ENCODE data around the gene RDH11. TPM values are rescaled to one million over a fixed set of nuclear protein-coding genes. Genes with fewer than 3 reads are reported as not detected.

The RDH11 gene
- total RNA-seq, 3 donors from 2014 or later = 36.0 to 44.1 (median 38.3) TPM

DNA sequence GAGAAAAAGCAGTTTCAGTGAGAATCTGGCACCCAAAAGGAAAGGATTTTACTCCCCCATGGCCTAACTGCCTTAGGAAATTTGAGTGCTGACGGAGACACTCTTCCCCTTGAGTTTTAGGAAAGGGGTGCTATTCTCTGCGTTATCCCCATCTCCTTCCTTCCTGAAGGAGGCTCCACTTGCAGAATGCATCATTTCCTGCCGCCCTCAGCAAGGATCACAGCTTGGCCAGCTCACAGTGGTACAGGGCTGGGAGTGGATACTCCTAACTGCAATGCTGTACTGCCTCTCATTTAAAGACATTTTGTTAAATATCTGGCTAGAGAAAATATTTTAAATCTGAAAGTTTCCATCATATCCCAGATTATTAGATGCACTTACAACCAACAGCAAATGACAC is 39.1 kb upstream of the RDH11 start:
- no peaks in the 10 kb centered on the region for H3K9me3 ChIP-seq
- H3K4me3 ChIP-seq = no peak overlapping the region
- no peaks in the 10 kb centered on the region for H3K36me3 ChIP-seq (ENCODE audit: low read depth)
- TF ChIP-seq, protein P1, sequence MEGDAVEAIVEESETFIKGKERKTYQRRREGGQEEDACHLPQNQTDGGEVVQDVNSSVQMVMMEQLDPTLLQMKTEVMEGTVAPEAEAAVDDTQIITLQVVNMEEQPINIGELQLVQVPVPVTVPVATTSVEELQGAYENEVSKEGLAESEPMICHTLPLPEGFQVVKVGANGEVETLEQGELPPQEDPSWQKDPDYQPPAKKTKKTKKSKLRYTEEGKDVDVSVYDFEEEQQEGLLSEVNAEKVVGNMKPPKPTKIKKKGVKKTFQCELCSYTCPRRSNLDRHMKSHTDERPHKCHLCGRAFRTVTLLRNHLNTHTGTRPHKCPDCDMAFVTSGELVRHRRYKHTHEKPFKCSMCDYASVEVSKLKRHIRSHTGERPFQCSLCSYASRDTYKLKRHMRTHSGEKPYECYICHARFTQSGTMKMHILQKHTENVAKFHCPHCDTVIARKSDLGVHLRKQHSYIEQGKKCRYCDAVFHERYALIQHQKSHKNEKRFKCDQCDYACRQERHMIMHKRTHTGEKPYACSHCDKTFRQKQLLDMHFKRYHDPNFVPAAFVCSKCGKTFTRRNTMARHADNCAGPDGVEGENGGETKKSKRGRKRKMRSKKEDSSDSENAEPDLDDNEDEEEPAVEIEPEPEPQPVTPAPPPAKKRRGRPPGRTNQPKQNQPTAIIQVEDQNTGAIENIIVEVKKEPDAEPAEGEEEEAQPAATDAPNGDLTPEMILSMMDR (IDR thresholded peaks at IDR 0.05) = no peak
- no peak for ATAC-seq
- no peaks in the 10 kb centered on the region for H3K4me1 ChIP-seq (ENCODE audit: low read depth)
- intact Hi-C loops (cut with DNase I, micrococcal nuclease) = no loop called here
- DNase-seq = no peak

DNA sequence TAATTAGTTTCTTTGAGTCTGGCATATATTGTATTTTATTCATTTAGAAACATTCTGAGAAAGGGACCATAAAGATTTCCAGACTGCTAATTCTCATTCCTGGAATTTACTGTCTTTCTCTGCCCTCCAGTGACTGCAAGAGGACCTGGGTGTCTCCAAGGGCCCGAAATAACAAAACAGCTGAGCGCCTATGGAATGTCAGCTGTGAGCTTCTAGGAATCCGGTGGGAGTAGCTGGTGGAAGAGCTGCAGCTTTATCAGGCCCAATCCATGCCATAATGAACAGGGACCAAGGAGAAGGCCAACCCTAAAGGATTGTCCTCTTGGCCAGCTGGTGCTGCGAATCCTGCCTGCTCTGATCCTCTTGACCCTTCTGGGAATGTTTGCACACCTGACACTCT is 38.1 kb upstream of the RDH11 start:
- TF ChIP-seq, protein P1 (IDR thresholded peaks at IDR 0.05) = no peak
- DNase-seq (no peak), ATAC-seq (no peak)
- Histone ChIP-seq H3K4me3 (no peak overlapping the region), H3K36me3 (ENCODE audit: low read depth) (no peaks in the 10 kb centered on the region), H3K4me1 (ENCODE audit: low read depth) (no peaks in the 10 kb centered on the region), H3K9me3 (no peaks in the 10 kb centered on the region)
- intact Hi-C loops (cut with DNase I, micrococcal nuclease) = no loop called here

DNA sequence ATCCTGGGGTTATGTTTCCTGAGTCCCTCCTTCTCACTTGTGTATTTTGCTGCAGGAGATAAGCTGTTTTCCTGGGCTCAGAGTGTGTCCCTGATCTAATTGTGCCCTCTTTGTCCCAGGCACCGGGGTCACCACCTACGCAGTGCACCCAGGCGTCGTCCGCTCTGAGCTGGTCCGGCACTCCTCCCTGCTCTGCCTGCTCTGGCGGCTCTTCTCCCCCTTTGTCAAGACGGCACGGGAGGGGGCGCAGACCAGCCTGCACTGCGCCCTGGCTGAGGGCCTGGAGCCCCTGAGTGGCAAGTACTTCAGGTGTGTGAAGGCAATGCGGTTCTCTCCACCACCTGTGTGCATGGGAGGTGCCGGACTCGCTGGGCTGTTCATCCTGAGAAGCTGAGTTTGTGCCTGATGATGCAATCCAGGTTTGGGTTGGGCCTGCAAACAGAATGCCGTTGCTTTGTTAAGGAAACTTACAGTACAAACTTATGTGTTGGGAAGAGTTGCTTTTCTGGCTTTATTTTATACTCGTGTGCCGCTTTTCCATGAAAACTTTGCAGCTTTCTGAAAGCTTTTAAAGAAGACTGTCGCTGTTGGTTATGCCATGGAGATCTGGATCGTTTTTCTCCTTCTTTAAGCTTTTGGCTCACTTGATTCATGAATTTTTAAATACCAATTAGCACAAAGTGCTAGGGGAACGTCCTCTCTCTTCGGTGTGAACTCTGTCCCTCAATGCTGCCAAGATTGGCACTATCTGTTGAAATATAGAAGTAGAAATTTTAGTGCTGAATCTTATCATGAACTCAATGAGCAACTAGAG is 33.7 kb upstream of the RDH11 start:
- intact Hi-C loops (cut with DNase I, micrococcal nuclease) = no loop called here
- Histone ChIP-seq H3K36me3 (ENCODE audit: low read depth) (no peaks in the 10 kb centered on the region), H3K9me3 (no peaks in the 10 kb centered on the region), H3K4me3 (no peak overlapping the region), H3K4me1 (ENCODE audit: low read depth) (no peaks in the 10 kb centered on the region)
- peak; percentile 95 for ATAC-seq
- peak; percentile 64 to 70 (median 65) for DNase-seq
- TF ChIP-seq, protein P1 (IDR thresholded peaks at IDR 0.05) = no peak

DNA sequence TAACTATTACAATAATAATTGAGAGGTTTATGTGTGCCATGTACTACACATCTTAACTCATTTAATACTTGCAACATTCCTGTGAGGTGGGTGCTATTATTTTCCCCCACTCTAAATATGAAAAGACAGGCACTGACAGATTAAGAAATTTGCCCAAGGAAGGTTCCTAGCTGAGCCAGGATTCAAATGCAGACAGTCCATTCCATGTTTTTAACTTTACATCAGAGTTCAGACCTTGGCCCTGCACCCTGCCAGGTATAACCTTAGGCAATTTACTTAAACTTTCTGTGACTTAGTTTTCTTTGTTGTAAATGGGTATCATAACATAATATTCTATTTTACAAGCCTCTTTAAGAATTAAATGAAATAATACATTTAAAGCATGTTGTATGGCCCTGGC is 32.7 kb upstream of the RDH11 start:
- intact Hi-C loops (cut with DNase I, micrococcal nuclease) = no loop called here
- Histone ChIP-seq H3K4me1 (ENCODE audit: low read depth) (no peaks in the 10 kb centered on the region), H3K36me3 (ENCODE audit: low read depth) (no peaks in the 10 kb centered on the region), H3K9me3 (no peaks in the 10 kb centered on the region), H3K4me3 (no peak overlapping the region)
- ATAC-seq = no peak
- DNase-seq = no peak
- TF ChIP-seq, protein P1 (IDR thresholded peaks at IDR 0.05) = no peak

DNA sequence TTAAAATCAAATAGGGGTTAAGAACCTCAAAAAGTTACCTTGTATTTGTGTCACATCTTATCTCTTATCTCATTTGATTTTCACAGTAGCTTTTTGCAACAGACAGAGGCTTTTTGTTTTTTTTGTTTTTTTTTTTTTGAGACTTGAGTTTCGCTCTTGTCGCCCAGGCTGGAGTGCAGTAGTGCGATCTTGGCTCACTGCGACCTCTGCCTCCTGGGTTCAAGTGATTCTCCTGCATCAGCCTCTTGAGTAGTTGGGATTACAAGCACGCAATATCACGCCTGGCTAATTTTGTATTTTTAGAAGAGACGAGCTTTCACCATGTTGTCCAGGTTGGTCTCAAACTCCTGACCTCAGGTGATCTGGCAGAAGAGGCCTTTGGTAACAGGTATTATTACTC is 31.8 kb upstream of the RDH11 start:
- H3K4me3 ChIP-seq = no peak overlapping the region
- DNase-seq (no peak), ATAC-seq (no peak)
- TF ChIP-seq, protein P1 (IDR thresholded peaks at IDR 0.05) = no peak
- no peaks in the 10 kb centered on the region for H3K36me3 ChIP-seq (ENCODE audit: low read depth)
- intact Hi-C loops (cut with DNase I, micrococcal nuclease) = no loop called here
- no peaks in the 10 kb centered on the region for H3K9me3 ChIP-seq
- peaks cover 3% of the 10 kb centered on the region for H3K4me1 ChIP-seq (ENCODE audit: low read depth)
